Measurements from ENCODE around the gene KLHL15.
"Not testable (repeated sequence)": the region's sequence is repeated elsewhere in the genome, so short reads cannot be mapped to it uniquely, and the experiment has no call there.

KLHL15 gene

DNA sequence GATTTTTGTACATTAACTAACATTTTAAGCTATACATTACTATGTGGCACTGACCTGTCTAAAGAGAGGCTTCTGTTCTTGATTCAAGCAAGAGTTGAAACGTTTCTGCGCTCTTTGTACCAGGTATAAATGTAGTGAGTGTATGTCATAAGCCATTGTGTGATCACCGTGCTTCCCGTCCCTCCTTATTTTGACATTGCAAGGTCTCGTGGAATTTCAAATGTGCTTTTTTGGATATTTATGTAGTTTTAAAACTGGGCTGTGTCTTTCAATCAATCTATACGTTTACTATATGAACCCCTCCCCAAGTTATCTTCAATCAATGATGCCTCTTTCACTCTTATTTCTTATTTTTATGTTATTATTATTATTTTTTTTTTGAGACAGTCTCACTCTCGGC, at the start of gene KLHL15:
TSS of gene KLHL15 (minus strand) at position 101 of the 400 bp plus-strand sequence. CDS start 20,493 bp downstream, outside the sequence.
- no peak for DNase-seq

DNA sequence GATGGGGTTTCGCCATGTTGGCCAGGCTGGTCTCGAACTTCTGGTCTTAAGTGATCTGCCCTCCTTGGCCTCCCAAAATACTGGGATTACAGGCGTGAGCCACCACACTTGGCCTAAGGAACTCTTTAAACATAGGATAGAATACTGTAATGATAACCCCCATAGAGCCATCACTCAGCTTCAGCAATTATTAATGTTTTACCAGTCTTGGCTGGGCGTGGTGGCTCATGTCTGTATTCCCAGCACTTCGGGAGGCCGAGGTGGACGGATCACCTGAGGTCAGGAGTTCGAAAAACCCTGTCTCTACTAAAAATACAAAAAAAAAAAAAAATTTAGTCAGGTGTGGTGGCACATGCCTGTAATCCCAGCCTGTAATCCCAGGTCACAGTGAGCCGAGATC, 42.9 kb upstream of the KLHL15 start:
- DNase-seq = no peak

GRCh38 chrX:24063488-24063887, 36.5 kb upstream of the KLHL15 start:
- no peak for DNase-seq

DNA sequence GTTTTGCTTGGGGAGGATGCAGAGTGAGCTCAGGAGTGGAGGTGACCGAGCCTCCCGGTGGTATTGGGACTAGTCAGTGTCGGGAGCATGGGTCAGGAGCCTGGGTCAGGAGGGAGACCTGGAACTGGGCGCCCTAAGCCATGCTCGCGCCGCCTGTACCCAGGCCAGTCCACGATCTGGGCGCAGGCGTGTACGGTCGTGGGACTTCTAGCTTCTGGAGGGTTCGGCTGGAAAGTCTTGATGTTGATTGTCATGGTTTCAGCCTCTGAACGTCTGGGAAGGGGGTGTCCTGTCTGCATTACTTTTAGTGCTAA, 28.0 kb upstream of the KLHL15 start:
- DNase-seq = no peak

GRCh38 chrX:24054182-24055042, 27.4 kb upstream of the KLHL15 start, which contains the start of gene EIF2S3:
EIF2S3 (plus strand) TSS chrX:24054956; CDS start chrX:24054969, 13 bp downstream.
- DNase-seq = peak; percentile 92

- not testable (repeated sequence) for DNase-seq
Measured at GRCh38 chrX:24050522-24051318, 23.7 kb upstream of the KLHL15 start.

GRCh38 chrX:24049643-24050042, 22.7 kb upstream of the KLHL15 start:
- not testable (repeated sequence) for DNase-seq

- DNase-seq = not testable (repeated sequence)
Measured at GRCh38 chrX:24046060-24046459, 19.1 kb upstream of the KLHL15 start.

DNA sequence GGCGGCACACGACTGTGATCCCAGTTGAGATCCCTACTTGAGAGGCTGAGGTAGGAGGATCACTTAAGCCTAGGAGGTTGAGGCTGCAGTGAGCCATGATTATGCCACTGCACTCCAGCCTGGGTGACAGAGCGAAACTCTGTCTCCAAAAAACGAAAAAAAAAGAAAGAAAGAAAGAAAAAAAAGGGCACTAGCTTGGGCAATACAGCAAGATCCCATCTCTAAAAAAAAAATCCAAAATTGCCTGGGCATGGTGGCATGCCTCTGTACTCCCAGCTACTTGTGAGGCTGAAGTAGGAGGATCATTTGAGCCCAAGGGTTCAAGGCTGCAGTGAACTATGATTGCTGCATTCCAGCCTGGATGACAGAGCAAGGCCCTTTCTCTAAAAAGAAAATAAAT, 10.7 kb upstream of the KLHL15 start:
- DNase-seq = no peak

GRCh38 chrX:24034485-24034884, 7.5 kb upstream of the KLHL15 start:
- DNase-seq = no peak

DNA sequence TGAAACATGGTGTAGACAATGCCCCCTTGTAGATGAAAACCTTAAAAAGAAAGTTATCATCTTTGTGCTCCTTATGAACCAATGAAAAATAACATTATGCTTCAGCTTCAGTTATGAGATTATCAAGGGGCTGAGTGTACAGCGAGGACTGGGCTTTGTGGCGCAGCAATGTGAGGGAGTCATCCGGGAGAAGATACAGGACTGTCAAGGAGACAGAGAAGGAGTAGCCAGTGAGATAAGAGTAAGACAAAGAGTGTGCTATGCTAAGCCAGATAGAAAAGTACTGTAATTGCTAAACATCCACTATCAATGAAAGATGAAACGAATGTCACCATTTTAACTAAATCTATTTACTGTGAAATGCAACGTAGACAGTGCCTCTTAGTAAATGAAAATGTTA, 3.6 kb upstream of the KLHL15 start:
- no peak for DNase-seq

DNA sequence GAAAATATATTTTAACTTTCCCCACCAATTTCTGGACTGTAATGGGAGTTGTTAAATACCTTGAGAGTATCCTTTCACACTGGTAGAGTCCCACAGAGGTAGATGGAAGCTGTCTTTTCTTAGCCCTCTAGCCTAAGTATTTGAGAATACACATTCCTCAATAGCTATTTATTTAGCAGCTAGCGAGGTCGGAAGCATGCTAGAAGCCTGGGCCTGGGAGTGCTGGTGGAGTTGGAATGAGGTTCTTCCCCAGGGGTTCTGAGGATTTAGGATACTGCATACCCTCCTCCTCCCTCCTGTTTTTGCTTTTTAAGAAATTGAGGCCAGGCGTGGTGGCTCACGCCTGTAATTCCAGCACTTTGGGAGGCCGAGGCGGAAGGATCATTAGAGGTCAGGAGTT, 999 bp upstream of the KLHL15 start:
- DNase-seq = no peak

DNA sequence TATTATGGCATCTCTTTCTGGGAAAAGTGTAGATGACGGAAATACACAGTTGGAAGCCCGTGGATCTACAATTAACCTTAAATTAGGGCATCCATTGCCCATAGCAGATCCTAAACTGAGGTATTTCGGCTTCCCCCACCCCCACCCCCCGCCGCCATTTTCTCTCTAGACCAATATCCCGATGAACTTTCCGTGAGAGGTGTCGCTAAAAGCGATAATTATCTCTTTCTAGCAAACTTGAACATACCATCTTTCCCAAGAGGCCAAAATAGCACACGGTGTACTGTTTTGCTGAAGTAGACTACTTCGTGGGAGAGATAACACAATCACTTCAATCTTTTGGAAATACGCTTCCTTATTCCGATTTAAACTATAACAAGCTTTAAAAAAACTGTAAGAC, 554 bp downstream of the KLHL15 start:
- no peak for DNase-seq

- DNase-seq = no peak
Measured at GRCh38 chrX:24025741-24026403, 1.1 kb downstream of the KLHL15 start.

DNA sequence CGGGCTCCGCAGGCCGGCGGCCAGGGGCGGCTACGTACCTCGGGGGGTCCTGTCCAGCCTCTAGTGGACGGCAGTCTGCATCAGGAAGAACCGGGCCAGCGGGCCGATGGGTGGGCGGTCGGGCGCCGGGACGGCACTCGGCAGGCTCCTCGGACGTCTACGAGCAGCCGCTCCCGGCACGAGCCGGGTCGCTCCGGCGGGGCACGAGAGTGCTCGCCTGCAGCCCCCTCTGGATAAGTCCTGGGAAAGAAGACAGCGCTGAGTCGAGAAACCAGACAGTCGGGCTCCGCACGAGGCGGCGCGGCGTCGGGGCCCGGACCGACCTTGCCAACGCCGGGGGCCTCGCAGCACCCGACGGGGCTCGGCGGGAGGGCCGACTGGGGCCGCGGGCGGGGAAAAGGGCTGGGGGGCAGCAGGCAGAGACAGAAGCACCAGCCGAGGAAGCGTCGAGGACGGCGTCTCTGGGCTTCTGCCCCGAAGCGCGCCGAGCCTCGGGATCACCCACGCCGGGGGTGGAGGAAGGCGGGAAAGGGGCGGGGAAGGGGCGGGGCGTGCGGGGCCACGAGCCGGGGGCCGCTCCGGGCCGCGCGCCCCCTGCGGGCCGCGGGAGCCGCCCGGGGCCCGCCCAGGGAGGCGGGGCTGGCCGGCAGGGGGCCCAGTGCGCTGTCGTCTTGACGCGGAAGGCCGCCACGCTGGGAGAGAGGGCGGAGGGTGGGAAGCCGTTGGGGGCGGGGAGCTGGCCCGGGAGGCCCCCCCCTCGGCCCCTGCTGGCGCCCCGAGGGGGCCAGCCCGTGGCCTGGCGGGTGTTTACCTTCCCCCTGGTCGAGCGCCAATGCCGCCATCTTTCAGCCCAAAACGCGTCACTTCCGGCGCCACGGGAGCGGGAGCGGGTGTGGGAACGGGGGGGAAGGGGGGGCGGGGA, 1.9 kb downstream of the KLHL15 start:
- peak; percentile 72 for DNase-seq

GRCh38 chrX:24023972-24024669, 2.9 kb downstream of the KLHL15 start:
- DNase-seq = no peak

DNA sequence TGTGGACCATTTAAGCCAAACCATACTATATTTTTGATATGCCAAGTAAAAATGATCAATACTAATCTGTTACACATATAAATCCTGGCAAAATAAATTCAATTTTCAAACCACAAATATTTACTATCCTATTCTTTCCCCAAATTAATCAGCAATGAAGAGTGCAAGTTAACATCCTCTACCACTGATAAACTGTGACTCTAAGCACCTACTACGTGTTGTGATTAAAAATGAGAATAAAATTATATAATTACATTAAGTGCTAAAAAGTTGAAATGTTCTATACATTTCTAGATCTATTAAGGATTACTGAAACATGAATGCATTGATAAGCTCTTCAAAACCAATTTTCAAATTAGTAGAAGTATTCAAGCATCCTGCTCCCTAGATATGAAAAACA, 3.4 kb downstream of the KLHL15 start:
- no peak for DNase-seq

DNA sequence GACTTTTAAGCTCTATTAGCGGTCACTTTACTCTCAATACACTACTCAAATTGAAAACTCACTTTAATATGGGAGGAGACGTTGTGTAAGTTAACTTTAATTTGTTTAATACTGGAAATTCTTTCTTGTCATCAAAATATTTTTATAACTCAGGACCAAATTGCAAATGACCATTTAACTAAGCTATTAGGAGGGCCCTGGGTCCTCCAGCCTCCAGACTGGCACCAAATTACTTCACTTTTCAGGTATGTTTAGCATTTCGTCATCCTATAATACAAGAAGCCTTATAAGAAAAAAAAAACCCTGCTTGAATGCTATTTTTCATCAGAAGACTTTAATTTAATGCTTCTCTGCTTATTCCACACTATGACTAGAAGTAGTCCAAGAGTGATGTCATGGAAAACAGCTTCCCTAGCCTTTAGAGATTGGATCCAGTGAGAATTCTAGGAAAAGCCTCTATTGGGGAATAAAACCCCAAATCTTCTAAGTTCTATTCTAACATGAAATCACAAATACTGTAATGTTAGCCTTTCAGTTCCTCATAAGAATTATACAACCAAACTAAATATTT, 6.6 kb downstream of the KLHL15 start:
- no peak for DNase-seq

GRCh38 chrX:24019448-24019847, 7.5 kb downstream of the KLHL15 start:
- no peak for DNase-seq

DNA sequence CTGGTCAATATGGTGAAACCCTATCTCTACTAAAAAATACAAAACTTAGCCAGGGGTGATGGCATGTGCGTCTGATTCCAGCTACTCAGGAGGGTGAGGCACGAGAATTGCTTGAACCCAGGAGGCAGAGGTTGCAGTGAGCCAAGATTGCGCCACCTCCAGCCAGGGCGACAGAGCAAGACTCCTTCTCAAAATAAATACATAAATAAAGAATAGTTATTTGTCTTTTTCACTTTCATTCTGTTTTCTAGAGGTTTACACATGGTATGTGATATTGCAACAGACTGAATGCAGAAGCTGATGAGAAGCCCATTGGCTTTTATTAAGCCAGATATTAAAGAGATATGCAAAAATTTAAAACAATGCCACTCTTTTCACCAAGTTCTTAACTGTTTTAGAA, 8.2 kb downstream of the KLHL15 start:
- no peak for DNase-seq

GRCh38 chrX:24017674-24018073, 9.3 kb downstream of the KLHL15 start:
- no peak for DNase-seq
